Mammary epithelial cell (primary cell): ENCODE results near the gene ARPC1B.

Experiments
- CTCF ChIP-seq, 2 donors: IDR thresholded peaks in 1 of 2; conservative IDR thresholded peaks in 1 of 2; 2 replicates each; pipeline ENCODE4 v1.5.1; 2011 to 2012; ENCODE audit warnings: inconsistent platforms in 2 of 2, low read length in 2 of 2, mild to moderate bottlenecking in 2 of 2, control low read depth in 1 of 2, low read depth in 1 of 2; ENCODE audit not compliant: insufficient read depth in 1 of 2; ENCODE audit errors: extremely low read depth in 1 of 2
- EZH2 ChIP-seq: IDR thresholded peaks from 2 replicates; pipeline ENCODE4 v1.6.1; 2012; ENCODE audit warnings: low read length, inconsistent platforms, borderline replicate concordance

- TF ChIP-seq CTCF (conservative IDR thresholded peaks at IDR 0.05 in 1 of 2, IDR thresholded peaks at IDR 0.05 in 1 of 2; ENCODE audit: extremely low read depth in 1 of 2, insufficient read depth in 1 of 2, low read depth in 1 of 2, low read length in 2 of 2) (no peak), EZH2 (no peak)
These were observed 4.7 kb upstream of the ARPC1B start for GRCh38 chr7:99369767-99370391.
